Measurements from ENCODE around the gene ZDHHC14. TPM values are rescaled to one million over a fixed set of nuclear protein-coding genes. Genes with fewer than 3 reads are reported as not detected.
"Not testable (repeated sequence)": the region's sequence is repeated elsewhere in the genome, so short reads cannot be mapped to it uniquely, and the experiment has no call there.

The ZDHHC14 gene
- total and polyA plus RNA-seq, 2 experiments from 2014 or later: 3.0 to 7.4 TPM

- TF ChIP-seq, protein P1, sequence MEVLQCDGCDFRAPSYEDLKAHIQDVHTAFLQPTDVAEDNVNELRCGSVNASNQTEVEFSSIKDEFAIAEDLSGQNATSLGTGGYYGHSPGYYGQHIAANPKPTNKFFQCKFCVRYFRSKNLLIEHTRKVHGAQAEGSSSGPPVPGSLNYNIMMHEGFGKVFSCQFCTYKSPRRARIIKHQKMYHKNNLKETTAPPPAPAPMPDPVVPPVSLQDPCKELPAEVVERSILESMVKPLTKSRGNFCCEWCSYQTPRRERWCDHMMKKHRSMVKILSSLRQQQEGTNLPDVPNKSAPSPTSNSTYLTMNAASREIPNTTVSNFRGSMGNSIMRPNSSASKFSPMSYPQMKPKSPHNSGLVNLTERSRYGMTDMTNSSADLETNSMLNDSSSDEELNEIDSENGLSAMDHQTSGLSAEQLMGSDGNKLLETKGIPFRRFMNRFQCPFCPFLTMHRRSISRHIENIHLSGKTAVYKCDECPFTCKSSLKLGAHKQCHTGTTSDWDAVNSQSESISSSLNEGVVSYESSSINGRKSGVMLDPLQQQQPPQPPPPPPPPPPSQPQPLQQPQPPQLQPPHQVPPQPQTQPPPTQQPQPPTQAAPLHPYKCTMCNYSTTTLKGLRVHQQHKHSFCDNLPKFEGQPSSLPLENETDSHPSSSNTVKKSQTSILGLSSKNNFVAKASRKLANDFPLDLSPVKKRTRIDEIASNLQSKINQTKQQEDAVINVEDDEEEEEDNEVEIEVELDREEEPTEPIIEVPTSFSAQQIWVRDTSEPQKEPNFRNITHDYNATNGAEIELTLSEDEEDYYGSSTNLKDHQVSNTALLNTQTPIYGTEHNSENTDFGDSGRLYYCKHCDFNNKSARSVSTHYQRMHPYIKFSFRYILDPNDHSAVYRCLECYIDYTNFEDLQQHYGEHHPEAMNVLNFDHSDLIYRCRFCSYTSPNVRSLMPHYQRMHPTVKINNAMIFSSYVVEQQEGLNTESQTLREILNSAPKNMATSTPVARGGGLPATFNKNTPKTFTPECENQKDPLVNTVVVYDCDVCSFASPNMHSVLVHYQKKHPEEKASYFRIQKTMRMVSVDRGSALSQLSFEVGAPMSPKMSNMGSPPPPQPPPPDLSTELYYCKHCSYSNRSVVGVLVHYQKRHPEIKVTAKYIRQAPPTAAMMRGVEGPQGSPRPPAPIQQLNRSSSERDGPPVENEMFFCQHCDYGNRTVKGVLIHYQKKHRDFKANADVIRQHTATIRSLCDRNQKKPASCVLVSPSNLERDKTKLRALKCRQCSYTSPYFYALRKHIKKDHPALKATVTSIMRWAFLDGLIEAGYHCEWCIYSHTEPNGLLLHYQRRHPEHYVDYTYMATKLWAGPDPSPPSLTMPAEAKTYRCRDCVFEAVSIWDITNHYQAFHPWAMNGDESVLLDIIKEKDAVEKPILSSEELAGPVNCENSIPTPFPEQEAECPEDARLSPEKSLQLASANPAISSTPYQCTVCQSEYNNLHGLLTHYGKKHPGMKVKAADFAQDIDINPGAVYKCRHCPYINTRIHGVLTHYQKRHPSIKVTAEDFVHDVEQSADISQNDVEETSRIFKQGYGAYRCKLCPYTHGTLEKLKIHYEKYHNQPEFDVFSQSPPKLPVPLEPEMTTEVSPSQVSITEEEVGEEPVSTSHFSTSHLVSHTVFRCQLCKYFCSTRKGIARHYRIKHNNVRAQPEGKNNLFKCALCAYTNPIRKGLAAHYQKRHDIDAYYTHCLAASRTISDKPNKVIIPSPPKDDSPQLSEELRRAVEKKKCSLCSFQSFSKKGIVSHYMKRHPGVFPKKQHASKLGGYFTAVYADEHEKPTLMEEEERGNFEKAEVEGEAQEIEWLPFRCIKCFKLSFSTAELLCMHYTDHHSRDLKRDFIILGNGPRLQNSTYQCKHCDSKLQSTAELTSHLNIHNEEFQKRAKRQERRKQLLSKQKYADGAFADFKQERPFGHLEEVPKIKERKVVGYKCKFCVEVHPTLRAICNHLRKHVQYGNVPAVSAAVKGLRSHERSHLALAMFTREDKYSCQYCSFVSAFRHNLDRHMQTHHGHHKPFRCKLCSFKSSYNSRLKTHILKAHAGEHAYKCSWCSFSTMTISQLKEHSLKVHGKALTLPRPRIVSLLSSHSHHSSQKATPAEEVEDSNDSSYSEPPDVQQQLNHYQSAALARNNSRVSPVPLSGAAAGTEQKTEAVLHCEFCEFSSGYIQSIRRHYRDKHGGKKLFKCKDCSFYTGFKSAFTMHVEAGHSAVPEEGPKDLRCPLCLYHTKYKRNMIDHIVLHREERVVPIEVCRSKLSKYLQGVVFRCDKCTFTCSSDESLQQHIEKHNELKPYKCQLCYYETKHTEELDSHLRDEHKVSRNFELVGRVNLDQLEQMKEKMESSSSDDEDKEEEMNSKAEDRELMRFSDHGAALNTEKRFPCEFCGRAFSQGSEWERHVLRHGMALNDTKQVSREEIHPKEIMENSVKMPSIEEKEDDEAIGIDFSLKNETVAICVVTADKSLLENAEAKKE (CRISPR knock-in tag; IDR thresholded peaks at IDR 0.05): no peak
- TF ChIP-seq JUNB (IDR thresholded peaks at IDR 0.05; ENCODE audit: unreplicated experiment) (no peak), ZNF114 (CRISPR knock-in tag; IDR thresholded peaks at IDR 0.05) (no peak), EZH2phosphoT487 (IDR thresholded peaks at IDR 0.05; ENCODE audit: unreplicated experiment) (no peak), NANOG (IDR thresholded peaks at IDR 0.05; ENCODE audit: borderline replicate concordance) (no peak), ZNF331 (CRISPR knock-in tag; IDR thresholded peaks at IDR 0.05; ENCODE audit: low read depth) (no peak), STAT1 (IDR thresholded peaks at IDR 0.05; ENCODE audit: unreplicated experiment) (no peak)
- TF ChIP-seq, protein P2, sequence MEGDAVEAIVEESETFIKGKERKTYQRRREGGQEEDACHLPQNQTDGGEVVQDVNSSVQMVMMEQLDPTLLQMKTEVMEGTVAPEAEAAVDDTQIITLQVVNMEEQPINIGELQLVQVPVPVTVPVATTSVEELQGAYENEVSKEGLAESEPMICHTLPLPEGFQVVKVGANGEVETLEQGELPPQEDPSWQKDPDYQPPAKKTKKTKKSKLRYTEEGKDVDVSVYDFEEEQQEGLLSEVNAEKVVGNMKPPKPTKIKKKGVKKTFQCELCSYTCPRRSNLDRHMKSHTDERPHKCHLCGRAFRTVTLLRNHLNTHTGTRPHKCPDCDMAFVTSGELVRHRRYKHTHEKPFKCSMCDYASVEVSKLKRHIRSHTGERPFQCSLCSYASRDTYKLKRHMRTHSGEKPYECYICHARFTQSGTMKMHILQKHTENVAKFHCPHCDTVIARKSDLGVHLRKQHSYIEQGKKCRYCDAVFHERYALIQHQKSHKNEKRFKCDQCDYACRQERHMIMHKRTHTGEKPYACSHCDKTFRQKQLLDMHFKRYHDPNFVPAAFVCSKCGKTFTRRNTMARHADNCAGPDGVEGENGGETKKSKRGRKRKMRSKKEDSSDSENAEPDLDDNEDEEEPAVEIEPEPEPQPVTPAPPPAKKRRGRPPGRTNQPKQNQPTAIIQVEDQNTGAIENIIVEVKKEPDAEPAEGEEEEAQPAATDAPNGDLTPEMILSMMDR (conservative IDR thresholded peaks at IDR 0.05; ENCODE audit: low read depth in 2 of 2): no peak
These were observed 319.0 kb downstream of the ZDHHC14 start (continued) for GRCh38 chr6:157699777-157700636.

- not testable (repeated sequence) for H3K4me3 Mint-ChIP-seq; H3K4me3 ChIP-seq; ATAC-seq; DNase-seq (ENCODE audit: low spot score); H3K27me3 Mint-ChIP-seq (ENCODE audit: insufficient read depth, low read depth, poor library complexity); H3K27me3 ChIP-seq (ENCODE audit: insufficient read depth); H3K27ac ChIP-seq (ENCODE audit: low read depth); H3K36me3 ChIP-seq (ENCODE audit: insufficient read depth); H3K9me2 ChIP-seq (ENCODE audit: insufficient read depth); H3K4me2 ChIP-seq; H2AFZ ChIP-seq; H3K79me2 ChIP-seq (replicated peaks; ENCODE audit: insufficient read depth); H4K20me1 ChIP-seq (replicated peaks; ENCODE audit: insufficient read depth); H3K27ac Mint-ChIP-seq
- Mint-ChIP-seq H3K9me3 (peaks cover 37% of the 10 kb centered on the region), H3K36me3 (ENCODE audit: low read depth) (peaks cover 41% of the 10 kb centered on the region), H3K4me1 (peaks cover 31% of the 10 kb centered on the region)
- H3K4me1 ChIP-seq (ENCODE audit: insufficient read depth): peaks cover 21% of the 10 kb centered on the region
- peaks cover 17% of the 10 kb centered on the region for H3F3A ChIP-seq (replicated peaks; ENCODE audit: low read depth)
These were observed 325.4 kb downstream of the ZDHHC14 start for GRCh38 chr6:157706351-157706750.
